Endometrial microvascular endothelial cells (primary cell): Measurements from ENCODE around the gene GMDS. TPM values are rescaled to one million over a fixed set of nuclear protein-coding genes. Genes with fewer than 3 reads are reported as not detected.

ENCODE experiments used
- in situ Hi-C: cut with HindIII; loops from 2 replicates; pipeline ENCODE4 v1.10.0; 2017; ENCODE audit warnings: low sequenced_read_pairs, low pct_unique_long_range_greater_than_20kb; ENCODE audit errors: inconsistent ontology term
- total RNA-seq: library from RNA; depleted of rRNA; stranded (reverse); fragments of >200 nt; gene quantifications from one replicate; pipeline ENCODE4 v1.2.3, GENCODE V29; 2015; ENCODE audit errors: inconsistent ontology term

GMDS gene
- total RNA-seq, 1 donor from 2014 or later, result 7.4 TPM

GRCh38 chr6:1820714-1821113 is 424.7 kb downstream of the GMDS start:
- in situ Hi-C loops, result no loop called here

- in situ Hi-C loops, result no loop called here
Measured at GRCh38 chr6:1820165-1820564, 425.2 kb downstream of the GMDS start.

GRCh38 chr6:1819007-1819406 is 426.4 kb downstream of the GMDS start:
- in situ Hi-C loops, result no loop called here

DNA sequence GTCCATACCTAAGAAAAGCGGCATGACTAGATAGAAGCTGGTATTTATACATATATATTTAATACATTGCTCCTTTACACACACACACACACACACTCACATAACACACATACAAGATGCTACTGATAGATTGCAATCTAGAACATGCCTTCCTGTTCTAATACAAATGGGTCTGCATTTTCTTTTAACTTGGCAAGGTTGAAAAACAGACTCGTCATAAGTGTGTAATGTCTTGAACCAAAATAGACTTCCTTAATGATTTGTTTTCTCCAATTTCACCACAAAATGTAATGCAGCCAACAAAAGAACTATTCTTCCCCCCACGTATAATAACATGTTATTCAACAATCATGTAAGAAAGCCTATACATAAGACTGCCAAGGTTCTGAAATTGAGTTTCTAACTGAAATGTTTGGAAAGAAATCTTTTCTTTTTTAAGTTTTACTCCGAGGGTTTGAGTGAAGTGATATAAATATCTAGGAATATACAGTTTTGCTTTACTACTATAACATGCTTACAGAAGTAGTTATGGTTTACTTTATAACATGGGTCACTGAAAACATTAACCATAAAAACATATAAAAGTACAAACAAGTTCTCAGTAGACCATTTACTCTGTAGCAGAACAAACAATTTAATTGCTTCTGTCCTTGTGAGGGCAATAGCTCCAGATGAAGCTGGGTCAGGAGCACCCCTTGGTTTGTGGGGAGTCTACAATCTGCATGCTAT is 428.2 kb downstream of the GMDS start:
- in situ Hi-C loops, result no loop called here

GRCh38 chr6:1815827-1816452 is 429.5 kb downstream of the GMDS start:
- in situ Hi-C loops, result no loop called here

DNA sequence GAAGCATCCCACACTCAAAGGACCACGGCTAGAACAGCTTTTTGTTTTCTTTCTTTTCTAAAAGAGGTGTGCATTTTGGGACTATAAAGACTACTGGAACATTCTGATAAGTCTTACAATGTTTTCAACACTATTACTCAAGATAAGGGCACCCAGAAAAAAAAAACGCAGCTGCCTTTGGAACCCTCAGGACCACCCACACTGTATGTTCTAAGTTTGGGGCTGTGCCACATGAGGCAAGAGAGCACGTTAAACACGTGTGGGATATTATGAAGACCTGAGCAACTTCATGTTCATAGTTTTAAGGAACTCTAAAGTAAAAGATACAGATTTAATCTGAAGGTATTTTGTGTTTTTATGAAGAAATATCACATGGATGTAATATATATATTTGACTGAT is 431.1 kb downstream of the GMDS start:
- in situ Hi-C loops, result no loop called here

- in situ Hi-C loops, result no loop called here
Measured at GRCh38 chr6:1812487-1812886, 432.9 kb downstream of the GMDS start.

- in situ Hi-C loops, result no loop called here
Measured at GRCh38 chr6:1812034-1812433, 433.4 kb downstream of the GMDS start.

DNA sequence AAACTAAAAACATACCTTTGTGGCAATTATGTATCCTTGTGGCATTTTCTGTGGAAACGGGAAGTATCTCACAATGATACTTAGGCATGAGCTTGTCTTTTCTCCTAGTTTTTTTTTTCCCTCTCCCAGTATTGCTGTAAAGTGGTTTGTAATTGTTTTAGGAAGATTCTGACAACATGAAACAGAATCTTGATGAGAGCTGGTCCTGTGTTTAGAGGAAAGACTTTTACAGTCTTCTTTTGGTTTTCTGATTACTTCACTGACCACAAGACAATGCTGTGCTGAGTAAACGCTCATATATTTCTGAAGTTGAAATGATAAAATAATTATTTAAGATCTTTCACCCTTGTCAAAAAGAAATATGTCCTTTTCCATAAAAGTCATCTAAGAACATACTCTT is 434.5 kb downstream of the GMDS start:
- in situ Hi-C loops, result no loop called here

DNA sequence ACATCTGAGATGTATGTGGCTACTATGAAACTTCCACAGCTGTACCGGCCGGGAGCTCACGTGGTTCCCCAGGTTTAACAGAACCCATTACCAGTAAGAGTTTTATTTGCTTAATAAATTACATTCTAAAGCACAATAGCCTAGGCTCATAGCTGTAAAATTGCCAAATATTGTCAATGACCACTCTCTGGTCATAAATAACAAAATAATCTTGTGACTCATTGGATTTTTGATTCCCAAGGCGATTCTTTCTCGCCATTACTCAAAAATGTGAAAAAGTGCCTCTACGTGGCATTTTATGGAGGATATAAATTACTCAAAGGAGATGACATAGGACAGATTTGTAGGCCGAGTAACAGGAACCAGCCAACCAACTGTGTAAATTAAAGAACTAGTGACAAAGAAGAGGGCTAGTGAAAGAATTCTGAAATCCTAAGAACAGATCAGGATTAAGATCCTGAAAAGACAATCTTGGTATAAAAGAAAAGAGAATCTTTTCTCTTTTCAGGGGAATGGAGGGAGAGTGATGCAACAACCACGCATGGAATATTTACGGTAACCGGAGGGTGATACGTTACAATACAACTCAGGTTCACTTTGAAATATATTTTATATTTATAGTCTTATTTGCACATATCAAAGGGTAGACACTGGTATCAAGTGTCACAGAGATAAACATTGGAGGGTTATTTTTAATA is 436.0 kb downstream of the GMDS start:
- in situ Hi-C loops, result no loop called here

DNA sequence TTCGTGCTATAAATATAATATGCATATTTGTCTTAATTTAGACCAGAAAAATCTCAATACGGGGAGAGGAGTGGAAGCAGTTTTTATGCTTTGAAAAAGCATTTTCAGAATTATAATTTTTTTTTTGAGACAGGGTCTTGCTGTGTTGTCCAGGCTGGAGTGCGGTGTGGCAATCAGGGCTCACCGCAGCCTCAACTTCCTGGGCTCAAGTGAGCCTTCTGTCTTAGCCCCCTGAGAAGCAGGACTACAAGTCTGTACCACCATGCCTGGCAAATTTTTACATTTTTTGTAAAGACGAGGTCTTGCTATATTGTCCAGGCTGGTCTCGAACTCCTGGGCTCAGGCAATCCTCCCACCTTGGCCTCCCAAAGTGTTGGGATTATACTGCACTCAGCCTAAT is 438.5 kb downstream of the GMDS start:
- in situ Hi-C loops, result no loop called here

- in situ Hi-C loops, result no loop called here
Measured at GRCh38 chr6:1802491-1803395, 442.7 kb downstream of the GMDS start.

- in situ Hi-C loops, result no loop called here
Measured at GRCh38 chr6:1801401-1801800, 444.0 kb downstream of the GMDS start.

- in situ Hi-C loops, result no loop called here
Measured at GRCh38 chr6:1800845-1801244, 444.6 kb downstream of the GMDS start.

DNA sequence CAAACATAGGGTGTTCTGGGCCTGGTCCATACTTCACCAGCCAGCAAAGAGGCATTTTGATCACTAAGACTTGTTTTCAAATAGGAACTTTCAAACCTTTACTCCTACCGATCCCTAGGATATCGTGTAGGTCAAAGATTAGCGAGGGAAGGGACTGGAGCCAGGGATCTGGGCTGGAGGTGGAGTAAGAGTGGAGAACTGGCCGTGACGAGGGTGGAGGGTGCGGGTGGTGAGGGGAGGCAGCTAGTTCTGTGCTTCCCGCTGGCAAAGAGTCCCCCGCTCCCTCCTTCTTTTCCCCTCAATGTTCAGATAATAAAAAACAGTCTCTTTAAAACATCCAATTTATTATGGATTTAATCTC is 446.5 kb downstream of the GMDS start:
- in situ Hi-C loops, result loop anchor here (25.0 kb wide), 2 partner anchors 162 to 313 kb away; no protein-coding TSS in a partner anchor

- in situ Hi-C loops, result loop anchor here (25.0 kb wide), 2 partner anchors 161 to 314 kb away; no protein-coding TSS in a partner anchor
Measured at GRCh38 chr6:1798303-1798964, 447.0 kb downstream of the GMDS start.

DNA sequence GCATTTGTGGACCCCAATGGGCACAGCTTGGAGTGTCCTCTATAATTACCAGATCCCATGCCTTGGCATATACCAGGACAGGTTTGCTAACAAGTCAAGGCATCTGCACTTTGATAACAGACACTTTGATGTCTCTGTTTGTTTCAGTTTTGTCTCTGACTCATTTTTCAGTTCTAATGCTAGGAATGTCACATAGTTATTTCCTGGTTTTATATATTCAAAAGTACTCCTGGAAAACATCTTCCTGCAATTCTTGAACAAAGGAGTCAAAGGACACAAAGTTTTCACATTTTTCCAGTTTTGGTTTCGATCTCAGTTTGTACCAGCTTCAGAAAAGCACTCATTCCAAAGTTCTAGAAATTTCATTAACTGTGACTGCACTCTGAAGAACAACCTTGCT is 447.6 kb downstream of the GMDS start:
- in situ Hi-C loops, result loop anchor here (25.0 kb wide), 2 partner anchors 160 to 314 kb away; no protein-coding TSS in a partner anchor

DNA sequence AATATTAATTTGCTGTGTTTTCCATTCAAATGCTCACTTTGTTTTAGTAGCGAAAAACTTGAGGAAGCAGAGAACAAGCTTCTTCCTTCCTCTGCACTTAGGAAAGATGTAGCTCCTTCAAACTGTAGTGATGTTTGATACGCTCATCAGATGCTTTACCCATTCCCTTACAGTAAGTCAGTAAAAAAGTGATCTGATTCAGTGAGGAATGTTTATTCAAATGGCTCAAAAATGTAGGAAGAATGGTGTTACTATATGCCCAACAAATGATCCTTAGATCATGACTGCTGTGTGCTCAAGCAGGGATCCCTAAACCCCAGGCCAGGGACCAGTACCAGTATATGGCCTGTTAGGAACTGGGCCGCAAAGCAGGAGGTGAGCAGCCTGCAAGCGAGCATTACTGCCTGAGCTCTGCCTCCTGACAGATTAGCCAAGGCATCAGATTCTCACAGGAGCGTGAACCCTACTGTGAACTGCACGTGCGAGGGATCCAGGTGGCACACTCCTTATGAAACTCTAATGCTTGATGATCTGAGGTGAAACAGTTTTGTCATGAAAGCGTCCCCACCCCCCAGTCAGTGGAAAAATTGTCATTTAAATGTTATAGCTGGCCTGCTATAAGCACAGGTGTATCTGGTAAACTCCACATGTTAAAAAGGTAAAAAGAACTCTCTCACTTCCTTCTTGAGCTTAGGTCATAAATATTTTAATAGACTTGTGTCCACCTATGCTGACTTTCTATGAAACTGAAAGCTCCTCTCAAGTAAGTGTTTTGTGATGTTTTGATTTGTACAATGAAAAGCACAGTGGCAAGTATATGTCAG is 448.5 kb downstream of the GMDS start:
- in situ Hi-C loops, result loop anchor here (25.0 kb wide), 2 partner anchors 160 to 315 kb away; no protein-coding TSS in a partner anchor
